DMS153 treated with DMSO at 0.1 percent for 48 hours (cell line): ENCODE measurements around the gene TIMP2.
"Not testable (repeated sequence)": the region's sequence is repeated elsewhere in the genome, so short reads cannot be mapped to it uniquely, and the experiment has no call there.

Source experiments
- DNase-seq: peaks from one replicate; lab custom pipeline; 2025; ENCODE audit not compliant: unreplicated experiment; lab: John Stamatoyannopoulos, UW

The TIMP2 gene

DNA sequence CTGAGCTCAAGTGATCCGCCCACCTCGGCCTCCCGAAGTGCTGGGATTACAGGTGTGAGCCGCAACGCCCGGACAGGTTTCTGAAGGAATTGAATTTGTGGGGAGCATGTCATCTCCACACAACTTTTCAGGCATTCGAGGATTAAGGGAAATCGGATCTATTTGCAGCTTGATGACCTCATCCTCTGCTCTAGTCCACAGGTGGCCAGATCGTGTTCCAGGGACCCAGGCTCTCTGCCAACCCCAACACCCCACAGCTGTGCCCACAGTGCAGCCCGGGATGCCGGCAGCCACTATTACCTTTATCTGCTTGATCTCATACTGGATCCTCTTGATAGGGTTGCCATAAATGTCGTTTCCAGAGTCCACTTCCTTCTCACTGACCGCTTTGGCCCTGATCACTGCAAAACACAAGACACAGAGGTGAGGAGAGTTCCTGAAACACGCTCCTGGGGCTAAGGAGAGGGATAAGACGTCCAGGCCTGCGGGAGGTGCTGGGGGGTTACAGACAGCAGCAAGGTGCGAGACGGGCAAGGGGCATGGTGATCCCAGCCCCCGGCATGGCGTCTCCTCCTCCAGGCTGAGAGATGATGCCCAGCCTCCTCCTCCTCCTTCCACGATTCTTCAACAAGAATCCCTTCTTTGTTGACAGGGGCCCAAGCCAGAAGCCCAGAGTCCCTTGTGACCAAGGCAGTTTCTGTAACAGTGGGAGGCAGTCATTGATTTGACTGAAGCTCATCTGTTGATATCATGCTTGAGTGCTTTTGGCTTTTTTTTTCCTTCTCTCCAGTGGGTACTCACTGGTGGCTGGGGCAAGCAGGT, 51.5 kb downstream of the TIMP2 start:
- no peak for DNase-seq

DNA sequence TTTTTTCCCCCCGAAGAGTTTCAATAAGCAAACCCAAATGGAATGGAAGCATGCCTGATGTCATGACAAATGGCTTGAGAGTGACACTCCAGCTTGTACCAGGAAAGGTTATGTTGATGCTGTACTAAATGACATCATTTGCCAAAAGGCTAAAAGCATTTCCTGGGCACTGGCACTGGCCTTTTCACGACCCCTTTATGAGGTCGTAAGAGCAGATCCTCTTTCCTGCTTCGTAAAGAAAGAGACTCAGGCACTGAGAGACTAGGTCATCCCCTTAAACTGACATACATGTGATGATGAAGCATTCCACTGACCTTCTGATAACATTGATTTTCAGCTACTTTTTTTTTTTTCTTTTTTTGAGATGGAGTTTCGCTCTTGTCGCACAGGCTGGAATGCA, 52.7 kb downstream of the TIMP2 start:
- DNase-seq, result no peak

DNA sequence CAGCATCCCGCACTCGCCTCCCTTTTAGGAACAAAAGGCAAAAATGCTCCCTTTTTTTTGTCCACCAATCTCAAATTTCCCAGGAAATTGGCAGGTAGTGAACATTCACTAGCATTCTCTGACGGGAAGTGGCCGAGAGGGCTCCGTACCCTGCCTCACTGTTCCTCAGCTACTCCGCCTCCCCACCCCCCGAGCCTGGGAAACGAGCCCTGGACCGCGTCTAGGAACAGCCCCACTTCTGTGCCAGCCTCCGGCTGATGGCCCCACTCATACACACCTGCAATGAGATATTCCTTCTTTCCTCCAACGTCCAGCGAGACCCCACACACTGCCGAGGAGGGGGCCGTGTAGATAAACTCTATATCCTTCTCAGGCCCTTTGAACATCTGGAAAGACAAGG, 54.6 kb downstream of the TIMP2 start:
- DNase-seq, result no peak

DNA sequence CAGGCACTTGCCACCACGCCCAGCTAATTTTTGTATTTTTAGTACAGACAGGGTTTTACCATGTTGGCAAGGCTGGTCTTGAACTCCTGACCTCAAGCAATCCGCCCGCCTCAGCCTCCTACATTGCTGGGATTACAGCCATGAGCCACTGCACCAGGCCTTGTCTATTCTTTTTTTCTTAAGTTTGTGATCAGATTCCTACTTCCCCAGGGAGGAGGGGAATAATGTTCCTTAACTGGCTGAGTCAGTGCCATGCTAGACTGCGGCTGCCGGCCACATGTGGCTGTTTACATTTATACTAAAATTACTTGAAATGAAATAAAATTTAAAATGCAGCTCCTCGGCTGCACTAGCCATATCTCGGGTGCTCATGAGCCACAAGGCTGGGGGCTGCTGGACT, 56.8 kb downstream of the TIMP2 start:
- DNase-seq, result no peak

DNA sequence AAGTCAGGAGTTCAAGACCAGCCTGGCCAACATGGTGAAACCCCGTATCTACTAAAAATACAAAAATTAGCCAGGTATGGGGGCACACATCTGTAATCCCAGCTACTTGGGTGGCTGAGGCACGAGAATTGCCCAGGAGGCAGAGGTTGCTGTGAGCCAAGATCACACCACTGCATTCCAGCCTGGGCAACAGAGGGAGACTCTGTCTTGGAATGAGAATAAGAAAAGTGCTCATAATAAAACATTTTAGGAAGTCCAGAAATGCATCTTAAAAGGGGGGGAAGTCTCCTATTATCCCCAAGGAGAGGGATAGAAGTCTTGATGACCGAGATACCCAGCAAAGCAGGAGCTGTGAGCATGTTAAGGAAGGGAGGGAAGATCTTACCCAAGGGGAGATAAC, 58.1 kb downstream of the TIMP2 start:
- DNase-seq, result not testable (repeated sequence)

DNA sequence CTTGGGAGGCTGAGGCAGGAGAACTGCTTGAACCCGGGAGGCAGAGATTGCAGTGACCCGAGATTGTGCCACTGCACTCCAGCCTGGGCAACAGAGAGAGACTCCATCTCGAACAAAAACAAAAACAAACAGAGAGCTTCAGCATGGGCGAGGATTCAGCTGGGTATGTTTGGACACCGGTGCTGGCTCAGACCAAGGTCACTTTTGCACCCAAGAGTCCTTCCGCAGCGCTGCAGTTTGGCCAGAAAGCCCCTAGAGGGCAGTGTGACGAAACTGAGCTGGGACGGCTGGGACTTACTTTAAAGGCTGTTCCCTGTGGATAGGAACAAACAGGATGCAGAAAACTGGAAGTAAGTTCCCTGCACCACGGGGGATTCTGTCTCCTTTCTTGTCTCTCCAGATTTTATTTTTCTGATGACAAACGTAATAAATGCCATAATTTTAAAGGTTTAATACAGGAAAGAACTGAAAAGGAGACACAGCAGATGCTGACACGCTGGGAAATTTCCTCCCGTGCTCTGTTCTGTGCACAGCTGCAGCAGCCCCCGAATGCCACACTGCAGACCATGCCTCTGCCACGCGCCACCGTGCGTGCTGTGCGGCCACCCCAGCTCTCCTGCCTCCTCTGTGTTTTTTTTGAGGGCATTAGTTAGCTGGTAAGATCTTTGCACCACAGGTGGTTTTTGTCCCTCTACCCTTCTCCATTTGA, 59.4 kb downstream of the TIMP2 start:
- peak; percentile 50 for DNase-seq

DNA sequence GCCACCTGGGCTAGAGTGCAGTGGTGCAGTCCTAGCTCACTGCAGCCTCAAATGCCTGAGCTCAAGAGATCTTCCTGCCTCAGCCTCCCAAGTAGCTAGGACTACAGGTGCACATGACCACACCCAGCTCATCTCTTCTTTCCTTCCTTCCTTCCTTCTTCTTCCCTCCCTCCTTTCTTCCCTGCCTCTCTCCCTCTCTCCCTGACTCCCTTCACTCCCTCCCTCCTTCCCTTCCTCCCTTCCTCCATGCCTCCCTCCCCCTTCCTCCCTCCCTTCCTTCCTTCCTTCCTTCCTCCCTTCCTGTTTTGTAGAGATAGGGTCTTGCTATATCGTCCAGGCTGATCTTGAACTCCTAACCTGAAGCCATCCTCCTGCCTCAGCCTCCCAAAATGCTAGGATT, 61.1 kb downstream of the TIMP2 start:
- no peak for DNase-seq

DNA sequence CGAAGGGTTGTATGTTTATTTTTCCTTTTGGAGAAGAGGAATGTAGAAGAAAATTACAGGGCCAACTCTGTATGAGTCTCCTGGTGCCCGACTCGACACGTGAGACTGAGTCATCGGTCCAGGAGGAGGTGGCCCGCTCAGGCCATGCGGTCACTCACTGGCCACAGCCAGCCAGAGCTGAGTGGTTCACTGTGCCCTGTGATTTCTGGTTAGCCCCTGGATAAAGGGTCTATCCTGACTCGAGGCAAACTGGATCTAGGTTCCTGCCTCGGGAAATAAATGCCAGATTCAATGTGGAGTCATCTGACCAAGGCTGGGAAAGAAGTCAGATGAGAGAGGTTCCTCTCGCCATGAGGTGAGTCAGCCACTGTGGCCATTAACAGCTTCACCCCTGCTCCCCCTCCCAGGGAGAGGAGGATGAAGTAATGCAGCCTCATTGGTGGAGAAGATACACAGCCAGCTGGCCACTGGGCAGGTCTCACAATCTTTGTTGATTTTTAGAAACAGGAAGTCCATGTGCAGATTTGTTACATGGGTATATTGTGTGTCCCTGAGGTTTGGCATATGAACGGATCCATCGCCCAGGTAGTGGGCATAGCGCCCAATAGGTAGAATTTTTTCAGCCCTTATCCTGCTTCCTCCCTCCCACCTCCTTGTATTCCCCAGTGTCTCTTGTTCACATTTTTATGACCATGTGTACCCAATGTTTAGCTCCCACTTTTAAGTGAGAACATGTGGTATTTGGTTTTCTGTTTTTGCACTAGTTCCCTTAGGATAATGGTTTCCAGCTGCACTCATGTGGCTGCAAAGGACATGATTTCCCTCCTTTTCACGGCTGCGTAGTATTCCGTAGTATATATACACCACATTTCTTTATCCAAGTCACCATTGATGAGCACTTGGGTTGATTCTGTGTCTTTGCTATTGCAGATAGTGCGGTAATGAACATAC, 62.8 kb downstream of the TIMP2 start:
- DNase-seq, result no peak

DNA sequence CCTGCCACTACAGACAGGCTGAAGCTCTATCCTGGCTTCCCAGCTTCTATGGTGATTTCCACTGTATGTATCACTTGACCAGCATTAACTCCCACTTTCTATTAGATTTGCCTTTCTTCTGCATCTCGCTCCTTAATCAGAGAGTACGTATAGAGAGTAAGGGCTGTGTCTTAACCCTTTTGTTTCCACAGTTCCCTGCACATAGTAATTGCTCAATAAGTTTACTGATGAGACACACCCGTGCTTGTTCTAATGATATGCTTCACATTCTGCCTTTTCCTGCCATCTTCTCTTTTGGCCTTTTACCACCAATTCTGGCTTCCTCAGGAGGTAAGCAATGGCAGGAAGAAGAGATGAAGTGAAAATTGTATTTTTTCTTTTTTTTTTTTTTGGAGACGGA, 64.0 kb downstream of the TIMP2 start:
- DNase-seq, result no peak

DNA sequence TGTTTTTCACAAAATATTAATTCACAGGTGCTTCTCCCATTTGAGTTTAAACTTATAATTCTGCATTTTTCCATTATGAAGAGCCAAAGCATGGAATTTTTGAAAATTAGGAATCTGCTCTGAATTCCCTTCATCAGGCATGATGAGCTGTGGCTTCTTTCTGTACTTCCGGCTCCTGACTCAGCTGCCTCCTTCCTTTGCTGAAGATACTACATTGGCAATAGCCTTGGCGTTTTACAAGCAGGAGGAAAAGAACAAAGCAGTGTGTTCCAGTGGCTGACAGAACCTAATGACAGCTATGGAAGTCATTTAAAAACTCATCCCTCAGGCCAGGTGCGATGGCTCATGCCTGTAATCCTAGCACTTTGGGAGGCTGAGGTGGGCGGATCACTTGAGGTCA, 66.1 kb downstream of the TIMP2 start:
- no peak for DNase-seq

DNA sequence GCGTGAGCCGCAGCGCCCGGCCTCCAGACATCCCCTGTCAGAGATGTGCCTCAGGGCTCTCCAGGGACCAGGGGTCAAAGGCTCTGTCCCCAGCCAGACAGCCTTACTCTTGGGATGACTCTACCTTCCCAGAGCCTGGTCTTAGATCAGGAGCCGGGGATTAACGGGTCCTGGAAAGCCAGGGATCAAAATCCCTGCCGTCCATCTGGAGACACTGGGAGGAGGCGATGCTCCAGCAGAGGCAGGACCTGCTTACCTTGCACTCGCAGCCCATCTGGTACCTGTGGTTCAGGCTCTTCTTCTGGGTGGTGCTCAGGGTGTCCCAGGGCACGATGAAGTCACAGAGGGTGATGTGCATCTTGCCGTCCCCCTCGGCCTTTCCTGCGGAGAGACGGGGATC, 67.9 kb downstream of the TIMP2 start:
- no peak for DNase-seq

DNA sequence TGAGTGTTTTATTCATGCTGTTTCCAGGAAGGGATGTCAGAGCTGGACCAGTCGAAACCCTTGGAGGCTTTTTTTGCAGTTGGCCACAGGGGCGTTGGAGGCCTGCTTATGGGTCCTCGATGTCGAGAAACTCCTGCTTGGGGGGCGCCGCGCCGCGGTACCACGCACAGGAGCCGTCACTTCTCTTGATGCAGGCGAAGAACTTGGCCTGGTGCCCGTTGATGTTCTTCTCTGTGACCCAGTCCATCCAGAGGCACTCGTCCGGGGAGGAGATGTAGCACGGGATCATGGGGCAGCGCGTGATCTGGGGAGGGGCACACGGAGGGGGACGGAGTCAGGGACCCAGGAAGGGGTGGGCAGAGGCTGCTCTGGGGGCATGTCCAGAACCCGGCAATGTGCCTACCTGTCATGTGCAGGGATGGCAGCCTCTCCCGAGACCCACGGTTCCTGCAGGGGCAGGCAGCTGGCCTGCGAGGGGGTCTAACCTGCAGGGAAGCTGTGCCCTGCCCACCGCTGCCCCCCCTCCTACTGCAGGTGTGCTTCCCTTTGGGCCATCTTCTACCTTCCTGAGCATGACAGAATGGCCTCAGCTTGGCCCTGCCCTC, 69.5 kb downstream of the TIMP2 start:
- DNase-seq, result no peak

DNA sequence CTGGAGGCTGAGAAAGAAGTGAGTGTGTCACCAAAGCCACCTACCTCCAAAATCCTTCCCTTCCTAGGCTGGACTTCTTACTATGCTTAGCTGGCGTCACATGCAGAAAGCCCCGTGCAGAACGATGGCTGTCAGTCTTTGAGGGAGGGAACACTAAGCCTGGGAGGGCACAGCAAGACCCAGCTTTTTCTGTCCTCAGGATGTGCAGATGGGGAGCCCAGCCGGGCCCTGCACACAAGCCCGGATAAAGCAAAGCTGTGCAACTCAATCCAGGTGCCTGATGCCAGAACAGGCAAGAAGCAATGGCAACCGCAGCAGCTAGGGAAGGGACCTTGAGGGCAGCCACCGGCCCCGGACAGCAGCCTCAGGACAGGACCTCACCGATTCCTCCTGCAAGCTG, 70.7 kb downstream of the TIMP2 start:
- no peak for DNase-seq

DNA sequence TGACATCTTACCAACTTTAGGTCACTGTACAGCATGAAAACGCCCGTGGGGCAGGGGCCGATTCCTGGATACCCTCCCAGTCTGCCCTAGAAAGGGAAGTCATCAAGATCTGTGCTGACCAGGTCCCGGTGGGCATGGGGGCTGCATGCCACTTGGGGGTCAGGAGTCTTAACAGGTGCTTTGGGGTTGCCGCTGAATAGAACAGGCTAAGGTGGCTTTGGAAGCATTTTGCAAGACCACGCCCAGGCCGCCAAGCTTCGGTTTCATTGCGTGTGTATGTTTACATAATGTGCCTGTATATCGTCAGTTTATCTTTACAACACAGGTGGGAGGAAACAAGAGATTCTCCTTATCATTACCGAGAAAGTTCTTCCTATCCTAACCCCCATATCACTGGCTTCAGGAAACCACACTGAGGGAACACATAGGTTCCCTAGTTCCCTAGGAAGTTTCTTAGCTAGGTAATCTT, 71.2 kb downstream of the TIMP2 start:
- DNase-seq, result no peak

DNA sequence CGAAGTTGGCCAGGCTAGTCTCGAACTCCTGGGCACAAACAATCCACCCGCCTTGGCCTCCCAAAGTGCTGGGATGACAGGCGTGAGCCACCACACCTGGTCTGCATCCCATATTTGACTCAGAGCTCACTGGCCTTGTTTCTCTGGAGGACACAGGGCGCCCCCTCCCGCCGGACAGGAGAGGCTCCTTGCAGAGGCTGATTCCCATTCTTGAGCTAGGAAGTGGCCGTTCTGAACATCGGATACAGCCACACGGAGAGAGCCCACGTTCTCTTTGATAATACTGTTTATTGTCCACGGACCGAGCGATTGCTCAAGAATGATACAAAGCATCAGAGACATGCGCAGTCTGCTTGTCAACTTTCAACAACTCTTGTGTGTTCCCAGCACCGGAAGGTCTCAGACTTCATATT, 72.5 kb downstream of the TIMP2 start:
- no peak for DNase-seq

DNA sequence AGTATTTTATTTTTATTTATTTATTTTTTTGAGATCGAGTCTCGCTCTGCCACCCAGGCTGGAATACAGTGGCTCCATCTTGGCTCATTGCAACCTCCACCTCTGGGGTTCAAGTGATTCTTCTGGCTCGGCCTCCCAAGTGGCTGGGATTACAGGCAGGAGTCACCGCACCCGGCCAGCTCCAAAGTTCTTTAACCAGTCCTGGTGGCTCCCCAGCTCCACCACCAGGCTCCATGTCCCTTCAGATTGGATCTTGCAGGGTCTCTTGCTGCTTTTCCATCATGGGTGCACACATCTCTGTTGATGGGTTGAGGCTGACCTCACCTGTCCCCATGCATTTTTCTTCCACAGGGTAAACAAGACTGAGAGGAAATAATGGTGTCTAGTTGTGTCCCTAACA, 76.2 kb downstream of the TIMP2 start:
- DNase-seq, result no peak

DNA sequence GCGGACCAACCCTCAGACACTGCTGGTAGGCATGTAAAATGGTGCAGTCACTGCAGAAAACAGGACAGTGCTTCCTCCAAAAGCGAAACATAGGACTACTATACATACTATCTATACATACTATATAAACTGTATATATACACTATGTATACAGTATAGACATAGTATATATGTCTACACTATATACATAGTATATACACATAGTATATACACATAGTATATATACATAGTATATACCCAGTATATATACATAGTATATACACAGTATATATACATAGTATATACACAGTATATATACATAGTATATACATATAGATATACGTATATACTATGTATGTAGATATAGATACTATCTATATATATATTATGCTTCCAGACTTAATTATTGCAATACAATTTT, 78.1 kb downstream of the TIMP2 start:
- DNase-seq, result no peak

DNA sequence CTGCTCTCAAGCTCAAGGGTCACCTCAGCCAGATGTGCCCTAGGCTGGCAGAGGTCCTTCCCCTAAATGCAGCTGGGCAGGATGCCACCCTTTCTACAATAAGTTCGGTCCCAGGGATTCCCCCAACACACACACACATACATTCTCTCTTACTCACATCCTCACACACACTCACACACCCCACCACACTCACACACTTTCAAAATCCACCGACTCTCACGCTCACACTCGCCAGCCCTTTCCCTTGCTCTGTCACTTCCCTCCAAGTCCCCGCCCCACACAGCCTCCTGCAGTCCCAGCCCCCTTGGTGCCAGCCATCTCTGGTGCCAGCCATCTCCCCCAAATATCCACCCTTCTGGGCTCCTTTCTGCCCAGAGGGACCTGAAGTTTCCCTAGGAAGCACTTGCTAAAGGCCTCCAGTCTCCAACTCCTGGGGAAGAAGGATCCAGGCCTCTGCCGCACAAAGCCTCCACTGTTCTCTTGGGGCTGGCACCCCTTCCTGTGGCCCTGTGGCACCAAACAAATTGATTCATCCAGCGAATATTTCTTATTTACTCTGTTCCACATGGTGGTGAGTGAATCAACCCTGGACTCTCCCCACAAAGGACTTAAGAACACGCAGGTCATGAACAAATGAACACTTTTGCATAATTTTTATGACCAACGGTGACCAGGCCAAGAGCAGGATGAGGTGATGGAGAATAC, 80.7 kb downstream of the TIMP2 start:
- no peak for DNase-seq

DNA sequence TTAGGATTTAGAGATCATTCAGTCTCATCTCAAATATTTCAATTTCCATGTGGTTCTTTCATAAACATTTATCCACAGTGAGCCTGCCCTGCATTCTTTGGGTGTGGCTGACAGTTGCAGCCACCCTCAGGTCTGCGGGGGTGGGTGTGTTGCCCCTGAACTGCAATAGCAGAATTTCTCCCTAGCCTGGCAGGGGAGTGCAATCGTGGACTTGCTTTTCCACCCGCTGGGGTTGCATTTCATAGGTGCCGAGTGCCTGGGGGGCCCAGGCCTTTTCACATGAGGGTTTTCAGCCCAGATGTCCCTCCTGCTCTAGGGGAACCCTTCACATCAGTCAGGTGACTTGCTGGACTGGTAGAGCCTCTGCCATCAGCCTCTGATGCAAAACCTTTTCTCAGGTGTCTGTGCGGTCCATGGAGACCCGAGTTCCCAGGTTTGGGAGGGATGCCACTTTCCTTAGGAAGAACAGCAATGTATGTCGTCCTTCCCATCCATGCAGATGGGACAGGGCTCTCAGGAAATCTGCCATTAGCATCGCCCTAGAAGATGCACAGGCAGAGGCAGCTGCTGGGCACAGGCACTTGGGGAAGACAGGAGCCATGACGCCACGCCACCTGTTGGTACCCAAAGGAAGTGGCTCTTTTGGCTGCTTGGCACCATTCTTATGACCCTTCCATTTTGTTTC, 82.2 kb downstream of the TIMP2 start:
- DNase-seq, result peak; percentile 38
